ENCODE results near the gene DOK4.
A peak's percentile ranks its signal among the peaks of the same experiment; 100 is the strongest.

Gene DOK4

GRCh38 chr16:57485916-57486857 lies at the start of gene DOK4:
Gene DOK4, minus strand, starts transcription at chr16:57486493. Its CDS starts 6,986 bp downstream, at chr16:57479507.
- peak; percentile 67 for DNase-seq

- peak; percentile 87 for DNase-seq
These were observed 49.5 kb upstream of the DOK4 start for GRCh38 chr16:57535680-57536305.

GRCh38 chr16:57534881-57535658 lies 48.8 kb upstream of the DOK4 start:
- no peak for DNase-seq

- DNase-seq: no peak
These were observed 48.1 kb upstream of the DOK4 start for GRCh38 chr16:57534337-57534880.

GRCh38 chr16:57533431-57534336 lies 47.4 kb upstream of the DOK4 start:
- DNase-seq: no peak

- DNase-seq: no peak
These were observed 46.0 kb upstream of the DOK4 start for GRCh38 chr16:57532266-57532625.

- no peak for DNase-seq
These were observed 45.5 kb upstream of the DOK4 start for GRCh38 chr16:57531635-57532265.

- no peak for DNase-seq
These were observed 44.9 kb upstream of the DOK4 start for GRCh38 chr16:57531253-57531575.

GRCh38 chr16:57530522-57531252 lies 44.4 kb upstream of the DOK4 start:
- no peak for DNase-seq

- DNase-seq: peak; percentile 46
These were observed 43.8 kb upstream of the DOK4 start for GRCh38 chr16:57530104-57530521.

GRCh38 chr16:57529391-57530103 lies 43.3 kb upstream of the DOK4 start:
- no peak for DNase-seq

GRCh38 chr16:57528499-57529390 lies 42.5 kb upstream of the DOK4 start:
- no peak for DNase-seq

- no peak for DNase-seq
These were observed 41.5 kb upstream of the DOK4 start for GRCh38 chr16:57527610-57528360.

GRCh38 chr16:57527027-57527426 lies 40.7 kb upstream of the DOK4 start:
- no peak for DNase-seq

GRCh38 chr16:57526498-57526897 lies 40.2 kb upstream of the DOK4 start:
- DNase-seq: no peak

- no peak for DNase-seq
These were observed 39.5 kb upstream of the DOK4 start for GRCh38 chr16:57525761-57526160.

- no peak for DNase-seq
These were observed 36.7 kb upstream of the DOK4 start for GRCh38 chr16:57522960-57523359.

GRCh38 chr16:57519796-57520360 lies 33.6 kb upstream of the DOK4 start:
- DNase-seq: peak; percentile 32

All from NCI-H226 (cell line).